Neural cell (in vitro differentiated cells): ENCODE measurements around the gene N4BP2L1.

Experiments
- CTCF ChIP-seq: fragments of 450-650 bp; IDR thresholded peaks from 2 replicates; pipeline ENCODE4 v1.5.1; 2014; ENCODE audit warnings: antibody characterized with exemption, mild to moderate bottlenecking, moderate library complexity; ENCODE audit not compliant: poor library complexity, severe bottlenecking
- EZH2 ChIP-seq: fragments of 200-600, 300-800 bp; shearing (Covaris generic), sonication (generic); IDR thresholded peaks from 2 replicates; pipeline ENCODE4 v1.6.1; 2014; ENCODE audit warnings: antibody characterized with exemption, low read length, borderline replicate concordance, mild to moderate bottlenecking; ENCODE audit not compliant: insufficient read depth, poor library complexity, severe bottlenecking
- MXI1 ChIP-seq: fragments of 450-650 bp; conservative IDR thresholded peaks from 2 replicates; pipeline ENCODE4 v1.6.1; 2014; ENCODE audit warnings: antibody characterized with exemption, mild to moderate bottlenecking; ENCODE audit not compliant: poor library complexity, severe bottlenecking
- POLR2AphosphoS5 ChIP-seq: IDR thresholded peaks from 2 replicates; pipeline ENCODE4 v1.6.1; 2012
- RAD21 ChIP-seq: fragments of 450-650 bp; conservative IDR thresholded peaks from 2 replicates; pipeline ENCODE4 v1.6.1; 2014; ENCODE audit warnings: antibody characterized with exemption, mild to moderate bottlenecking, moderate library complexity
- REST ChIP-seq: IDR thresholded peaks from 2 replicates; pipeline ENCODE4 v1.6.1; 2012; ENCODE audit warnings: borderline replicate concordance
- SMC3 ChIP-seq: fragments of 450-650 bp; conservative IDR thresholded peaks from 2 replicates; pipeline ENCODE4 v1.6.1; 2014; ENCODE audit warnings: antibody characterized with exemption, mild to moderate bottlenecking, moderate library complexity; ENCODE audit not compliant: poor library complexity
- TAF1 ChIP-seq: IDR thresholded peaks from 2 replicates; pipeline ENCODE4 v1.6.1; 2012; ENCODE audit warnings: low read depth

DNA sequence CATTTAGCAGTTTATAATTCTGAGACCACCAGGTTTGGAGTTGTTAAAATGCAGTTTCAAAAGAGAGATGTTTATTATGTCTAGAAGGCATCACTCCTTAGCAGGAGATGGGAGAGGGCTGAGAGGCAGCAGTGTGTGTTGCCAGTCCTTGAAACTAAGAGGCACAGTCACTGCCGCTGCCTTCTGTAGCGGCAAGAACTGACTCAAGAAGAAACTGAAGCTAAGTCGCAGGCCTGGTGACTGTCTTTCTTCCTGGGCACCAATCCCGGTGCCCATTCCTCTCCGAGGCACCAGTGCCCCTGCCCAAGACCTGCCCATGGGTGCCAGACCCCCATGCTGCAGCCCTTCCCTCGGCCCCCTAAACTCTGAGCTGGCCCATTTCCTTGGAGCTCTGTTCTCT, 20.1 kb downstream of the N4BP2L1 start:
- no peak for TF ChIP-seq CTCF
- TF ChIP-seq POLR2AphosphoS5: no peak
- TF ChIP-seq EZH2: no peak
- TF ChIP-seq REST: no peak
- no peak for TF ChIP-seq SMC3
- no peak for TF ChIP-seq RAD21
- TF ChIP-seq MXI1: no peak
- TF ChIP-seq TAF1: no peak
